ENCODE measurements around the gene B9D1.
A peak's percentile ranks its signal among the peaks of the same experiment; 100 is the strongest.

Gene B9D1

DNA sequence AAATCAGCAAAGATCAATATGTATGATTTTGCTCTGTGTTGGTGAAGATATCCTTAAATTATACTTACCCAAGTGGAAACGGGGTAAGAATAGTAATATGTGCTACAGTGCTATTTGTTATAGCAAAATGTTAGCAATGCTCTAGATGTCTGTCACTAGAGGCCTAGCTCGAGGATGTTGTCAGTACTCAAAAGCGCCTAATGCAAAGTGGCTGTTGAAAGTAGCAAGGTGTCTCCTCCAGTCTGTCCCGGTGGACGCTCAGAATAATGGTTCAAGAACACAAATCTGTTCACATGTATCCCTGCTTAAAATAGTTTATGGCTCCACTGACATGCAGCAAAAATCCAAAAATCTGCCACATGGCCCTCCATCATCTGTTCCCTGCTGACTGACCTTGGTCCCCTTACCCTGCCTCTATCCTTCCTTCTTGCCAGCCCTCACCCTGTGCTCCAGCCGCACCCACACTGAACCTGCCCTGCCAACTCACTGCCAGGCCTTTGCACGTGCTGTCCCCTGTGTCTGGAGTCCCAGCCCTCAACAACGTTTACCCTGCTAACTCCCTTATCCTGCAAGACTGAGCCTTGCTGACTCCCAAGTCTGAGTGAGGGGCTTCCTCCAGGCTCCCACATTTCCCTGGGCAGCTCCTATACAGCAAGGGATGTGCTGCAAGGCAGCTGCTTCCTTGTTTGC, 38.9 kb upstream of the B9D1 start:
- Mint-ChIP-seq H3K4me1 (ENCODE audit: low read depth in 2 of 2) (no peaks in the 10 kb centered on the region), H3K27me3 (no peaks in the 10 kb centered on the region), H3K27ac (no peak overlapping the region), H3K4me3 (no peak overlapping the region), H3K36me3 (ENCODE audit: insufficient read depth) (no peaks in the 10 kb centered on the region), H3K9me3 (no peaks in the 10 kb centered on the region)
- ATAC-seq (replicated peaks), result no peak
- DNase-seq, result no peak

DNA sequence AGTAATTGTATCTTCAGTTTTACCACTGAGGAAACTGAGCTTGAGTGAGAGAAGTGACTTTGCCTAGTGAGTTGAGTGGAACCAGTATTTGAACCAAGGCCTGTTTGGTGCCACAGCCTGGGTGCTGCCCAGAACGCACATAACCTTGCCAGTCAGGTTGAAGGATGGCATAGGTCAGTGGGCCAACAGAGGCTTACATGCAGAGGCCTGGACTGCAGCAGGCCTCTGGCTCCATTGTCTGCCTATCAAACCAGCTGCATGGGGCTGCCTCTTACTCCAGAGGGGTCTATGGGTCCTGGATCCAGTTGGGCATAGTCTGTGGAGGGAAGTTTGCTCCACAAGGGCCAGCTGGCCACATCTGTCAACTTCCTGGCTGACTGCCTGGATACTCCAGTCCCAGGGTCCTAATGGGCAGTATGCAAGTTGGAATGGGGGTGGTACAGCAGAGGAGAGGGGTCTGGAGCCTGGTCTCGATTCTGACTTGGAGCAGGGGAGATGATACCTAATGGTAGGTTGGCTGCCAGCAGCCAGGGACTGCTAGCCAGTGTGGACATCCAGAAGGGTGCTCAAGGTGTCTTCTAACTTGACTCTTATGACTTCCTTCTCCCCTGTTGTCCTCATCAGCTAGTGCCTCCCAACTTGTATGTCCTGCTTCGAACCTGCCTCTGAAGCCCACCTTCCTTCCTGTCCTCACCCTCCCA, 37.4 kb upstream of the B9D1 start:
- no peaks in the 10 kb centered on the region for H3K4me1 Mint-ChIP-seq (ENCODE audit: low read depth in 2 of 2)
- H3K36me3 Mint-ChIP-seq (ENCODE audit: insufficient read depth), result no peaks in the 10 kb centered on the region
- no peaks in the 10 kb centered on the region for H3K9me3 Mint-ChIP-seq
- no peak overlapping the region for H3K4me3 Mint-ChIP-seq
- H3K27me3 Mint-ChIP-seq, result no peaks in the 10 kb centered on the region
- no peak for DNase-seq
- ATAC-seq (replicated peaks), result no peak
- H3K27ac Mint-ChIP-seq, result no peak overlapping the region

DNA sequence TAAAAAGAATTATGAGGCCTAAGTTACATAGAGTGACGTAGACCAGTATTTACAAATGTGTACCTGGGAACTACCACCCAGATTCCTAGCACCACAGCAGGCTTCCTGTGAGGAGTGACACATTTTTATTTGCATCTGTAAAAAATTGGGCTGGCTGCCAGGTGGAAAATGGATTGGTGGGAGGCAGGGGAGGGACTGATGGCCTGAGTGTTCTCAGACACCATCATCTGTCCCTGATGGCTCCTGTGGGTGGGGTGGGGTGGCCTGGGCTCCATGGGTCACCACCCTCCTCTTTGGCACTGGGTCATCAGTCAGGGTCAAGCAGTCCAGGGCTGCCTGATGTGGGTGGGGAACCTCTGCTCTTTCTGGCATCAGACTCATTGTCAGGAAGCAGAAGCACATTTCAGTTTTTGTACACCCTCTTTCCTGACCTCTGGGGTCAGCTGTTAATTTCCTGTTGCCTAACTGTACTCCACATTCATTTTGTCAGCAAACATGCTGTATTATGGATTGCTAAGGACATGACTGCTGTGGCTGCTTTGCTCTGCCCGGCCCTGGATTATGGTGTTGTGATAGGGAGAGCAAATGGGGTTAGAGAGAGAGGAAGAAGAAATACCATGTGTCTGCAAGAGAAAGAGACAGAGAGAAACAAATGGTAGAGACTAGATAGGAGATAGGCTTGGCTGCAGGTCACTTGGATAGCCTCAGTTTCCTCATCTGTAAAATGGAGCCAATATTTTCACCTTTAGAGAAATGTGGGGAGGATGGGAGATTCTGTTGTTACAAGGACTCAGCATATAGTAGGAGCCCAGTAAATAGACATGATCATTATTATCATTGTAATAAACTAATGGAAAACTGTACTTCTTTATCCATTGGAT, 36.0 kb upstream of the B9D1 start:
- no peak overlapping the region for H3K27ac Mint-ChIP-seq
- no peaks in the 10 kb centered on the region for H3K4me1 Mint-ChIP-seq (ENCODE audit: low read depth in 2 of 2)
- no peak overlapping the region for H3K4me3 Mint-ChIP-seq
- no peaks in the 10 kb centered on the region for H3K27me3 Mint-ChIP-seq
- no peaks in the 10 kb centered on the region for H3K9me3 Mint-ChIP-seq
- no peaks in the 10 kb centered on the region for H3K36me3 Mint-ChIP-seq (ENCODE audit: insufficient read depth)
- no peak for ATAC-seq (replicated peaks)
- no peak for DNase-seq

DNA sequence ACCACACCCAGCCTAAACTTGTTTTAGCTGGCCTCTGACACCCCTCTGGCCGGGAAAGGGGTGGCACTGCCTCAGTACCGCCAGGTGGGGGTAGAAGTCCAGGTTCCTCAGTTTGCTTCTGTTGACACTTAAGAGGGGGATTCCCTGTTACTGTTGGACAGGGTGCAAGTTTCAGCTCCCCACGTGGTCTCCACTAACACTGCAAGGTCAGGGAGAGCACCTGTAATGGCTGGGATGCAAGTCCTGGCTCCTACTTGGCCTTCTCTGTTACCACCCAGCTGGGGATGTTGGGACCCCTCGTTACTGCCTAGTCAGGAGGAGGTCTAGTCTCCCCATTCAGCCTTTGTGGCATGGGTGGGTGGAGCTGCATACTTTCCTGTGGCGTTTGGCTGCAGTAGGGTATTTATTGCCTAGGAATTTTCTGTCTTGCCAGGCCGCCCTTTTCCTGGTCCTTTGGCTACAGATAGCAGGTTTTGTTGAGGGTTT, 35.1 kb upstream of the B9D1 start:
- Mint-ChIP-seq H3K4me1 (ENCODE audit: low read depth in 2 of 2) (no peaks in the 10 kb centered on the region), H3K27me3 (no peaks in the 10 kb centered on the region), H3K27ac (no peak overlapping the region), H3K4me3 (no peak overlapping the region), H3K36me3 (ENCODE audit: insufficient read depth) (no peaks in the 10 kb centered on the region), H3K9me3 (no peaks in the 10 kb centered on the region)
- no peak for DNase-seq
- ATAC-seq (replicated peaks), result no peak

DNA sequence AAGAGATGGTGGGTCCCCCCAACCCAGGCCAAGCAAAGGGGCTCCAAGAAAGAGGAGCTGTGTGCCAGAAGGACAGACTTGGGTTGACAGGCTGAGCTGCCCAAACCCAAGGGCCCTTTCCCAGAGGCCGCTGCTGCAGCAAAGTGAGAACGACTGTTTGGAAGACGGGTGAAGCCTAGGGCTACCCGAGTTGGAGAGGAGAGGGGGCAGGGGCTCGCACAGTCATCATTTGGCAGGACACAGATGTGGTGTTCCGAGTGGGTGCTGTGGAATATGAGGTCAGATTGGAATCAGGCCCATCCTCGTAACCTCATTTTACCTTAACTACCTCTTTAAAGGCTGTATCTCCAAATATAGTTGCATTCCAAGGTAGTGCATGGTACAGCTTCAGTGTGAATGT, 29.8 kb upstream of the B9D1 start:
- H3K4me1 Mint-ChIP-seq (ENCODE audit: low read depth in 2 of 2), result peaks cover 3 to 4% of the 10 kb centered on the region in 2 donors
- no peaks in the 10 kb centered on the region for H3K9me3 Mint-ChIP-seq
- no peaks in the 10 kb centered on the region for H3K27me3 Mint-ChIP-seq
- no peak for ATAC-seq (replicated peaks)
- no peaks in the 10 kb centered on the region for H3K36me3 Mint-ChIP-seq (ENCODE audit: insufficient read depth)
- H3K4me3 Mint-ChIP-seq, result no peak overlapping the region
- H3K27ac Mint-ChIP-seq, result no peak overlapping the region
- DNase-seq, result no peak

DNA sequence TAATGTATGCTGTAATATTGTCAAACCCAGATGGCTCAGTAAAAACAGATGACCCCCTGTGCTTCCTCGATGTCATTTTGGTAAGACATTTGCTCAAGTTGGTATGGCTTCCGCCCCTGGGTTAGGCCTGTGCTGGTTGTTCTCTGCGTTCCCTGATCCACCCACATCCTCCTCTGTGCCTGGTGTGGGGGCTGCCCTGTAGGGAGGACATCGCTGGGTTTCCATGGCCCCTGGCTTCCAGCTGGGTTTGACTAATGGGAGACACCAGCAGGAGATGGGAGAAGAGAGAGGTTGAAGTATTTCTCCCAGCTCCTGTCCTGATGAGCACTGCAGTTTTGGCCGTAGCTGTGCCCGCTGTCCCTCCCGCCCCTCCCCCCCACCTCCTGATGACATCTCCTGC, 28.9 kb upstream of the B9D1 start:
- ATAC-seq (replicated peaks), result no peak
- Mint-ChIP-seq H3K27ac (no peak overlapping the region), H3K4me3 (no peak overlapping the region), H3K36me3 (ENCODE audit: insufficient read depth) (no peaks in the 10 kb centered on the region), H3K9me3 (no peaks in the 10 kb centered on the region), H3K4me1 (ENCODE audit: low read depth in 2 of 2) (peaks cover 4% of the 10 kb centered on the region in 2 donors), H3K27me3 (no peaks in the 10 kb centered on the region)
- DNase-seq, result no peak

DNA sequence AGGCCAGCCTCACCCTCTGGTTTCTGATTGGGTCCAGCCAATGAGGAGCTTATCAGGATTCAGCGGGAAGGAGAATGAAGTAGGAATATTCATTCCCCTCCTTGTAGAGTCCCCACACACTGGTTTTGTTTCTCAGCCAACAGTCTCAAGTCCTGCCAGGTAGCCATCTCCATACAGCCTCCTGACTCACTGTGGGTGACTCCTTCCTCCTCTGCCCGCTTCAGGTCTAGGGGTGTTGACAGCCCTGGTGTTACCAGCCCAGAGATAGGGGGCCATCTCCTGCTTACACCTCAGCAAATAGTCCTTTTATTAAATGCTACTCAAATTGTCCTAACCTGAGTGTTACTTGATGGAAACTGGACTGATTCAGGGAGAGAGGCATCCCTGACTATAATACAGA, 28.4 kb upstream of the B9D1 start:
- DNase-seq, result no peak
- Mint-ChIP-seq H3K36me3 (ENCODE audit: insufficient read depth) (no peaks in the 10 kb centered on the region), H3K4me3 (no peak overlapping the region), H3K27ac (no peak overlapping the region), H3K4me1 (ENCODE audit: low read depth in 2 of 2) (peaks cover 4 to 5% of the 10 kb centered on the region in 2 donors), H3K27me3 (no peaks in the 10 kb centered on the region), H3K9me3 (no peaks in the 10 kb centered on the region)
- ATAC-seq (replicated peaks), result no peak

DNA sequence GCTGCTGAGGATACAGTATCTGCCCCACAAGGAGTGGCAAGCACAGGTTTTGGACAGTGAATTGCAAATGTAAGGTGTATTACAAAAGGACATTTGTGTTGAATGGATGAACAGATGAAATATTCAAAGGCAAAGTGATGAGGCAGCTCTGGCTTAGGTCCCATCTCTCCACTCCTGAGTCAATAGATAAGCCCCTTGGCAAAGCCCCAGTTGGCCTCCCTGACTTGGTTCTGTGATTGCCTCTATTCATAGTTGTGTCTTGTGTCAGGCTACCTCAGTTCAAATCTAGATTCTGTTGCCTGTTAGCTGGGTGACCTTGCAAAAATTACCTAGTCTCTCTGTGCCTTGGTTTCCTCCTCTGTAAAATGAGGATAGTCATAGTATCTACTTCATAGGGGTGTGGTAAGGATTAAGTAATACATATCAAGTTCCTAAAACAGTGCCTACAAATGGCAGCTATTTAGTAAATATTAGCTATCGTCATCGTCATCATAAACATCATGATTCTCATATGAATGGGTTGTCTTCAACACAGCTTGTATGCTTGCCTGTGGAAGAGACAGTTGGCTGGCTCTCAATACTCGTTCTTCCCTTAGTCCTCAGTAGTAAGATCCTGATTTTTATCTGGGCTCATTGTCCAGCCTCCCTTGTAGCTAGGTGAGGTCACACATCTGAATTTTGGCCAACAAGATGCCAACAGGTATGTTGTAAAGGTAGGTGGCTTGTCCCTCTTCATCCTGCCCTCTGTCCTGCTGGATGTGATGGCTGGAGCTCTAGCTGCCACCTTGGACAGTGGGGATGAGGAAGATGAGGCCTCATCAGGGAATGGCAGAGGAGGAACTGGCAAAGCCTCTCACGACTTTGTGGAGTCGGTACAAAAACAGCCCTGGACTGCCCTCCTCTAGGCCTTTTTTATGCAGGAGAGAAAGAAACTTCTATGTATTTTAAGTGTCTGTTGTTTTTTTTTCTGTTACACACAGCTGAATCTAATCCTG, 26.6 kb upstream of the B9D1 start:
- ATAC-seq (replicated peaks) (no peak), DNase-seq (no peak)
- peaks cover 3% of the 10 kb centered on the region for H3K36me3 Mint-ChIP-seq (ENCODE audit: insufficient read depth)
- peak overlapping the region; percentile 31 to 66 for H3K27ac Mint-ChIP-seq
- no peaks in the 10 kb centered on the region for H3K27me3 Mint-ChIP-seq
- H3K4me3 Mint-ChIP-seq, result no peak overlapping the region
- H3K9me3 Mint-ChIP-seq, result no peaks in the 10 kb centered on the region
- H3K4me1 Mint-ChIP-seq (ENCODE audit: low read depth in 2 of 2), result peaks cover 11 to 12% of the 10 kb centered on the region in 2 donors

DNA sequence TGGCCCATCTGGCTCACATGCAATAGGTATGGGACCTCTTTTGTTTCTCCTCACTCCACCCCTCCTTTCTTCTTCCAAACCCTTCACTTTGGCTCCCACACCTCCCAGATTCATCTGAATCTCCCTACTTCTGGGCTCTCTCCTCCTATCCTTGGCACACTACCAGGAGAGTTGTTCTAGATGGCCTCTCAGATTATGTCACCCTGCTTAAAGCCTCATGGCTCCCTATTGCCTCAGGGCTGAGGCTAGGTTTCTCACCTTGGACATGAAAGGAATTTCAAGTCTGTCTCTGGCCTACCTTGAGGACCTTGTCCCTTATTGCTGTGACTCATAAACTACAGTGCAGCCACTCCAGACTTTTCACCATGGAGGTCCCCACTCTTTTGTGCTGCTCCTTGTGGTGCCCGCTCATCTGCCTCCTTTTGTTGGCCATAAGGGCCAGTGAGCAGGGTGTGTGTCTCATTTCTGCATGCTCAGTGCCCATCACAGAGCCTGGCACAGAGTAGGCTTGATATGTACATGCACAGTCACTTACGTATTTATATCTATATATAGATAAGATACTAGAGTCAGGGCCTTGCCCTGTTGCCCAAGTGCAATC, 25.5 kb upstream of the B9D1 start:
- Mint-ChIP-seq H3K27me3 (no peaks in the 10 kb centered on the region), H3K4me1 (ENCODE audit: low read depth in 2 of 2) (peaks cover 12 to 16% of the 10 kb centered on the region in 2 donors), H3K27ac (peak overlapping the region; percentile 69 to 75), H3K9me3 (no peaks in the 10 kb centered on the region), H3K36me3 (ENCODE audit: insufficient read depth) (peaks cover 6% of the 10 kb centered on the region), H3K4me3 (no peak overlapping the region)
- no peak for ATAC-seq (replicated peaks)
- DNase-seq, result no peak

DNA sequence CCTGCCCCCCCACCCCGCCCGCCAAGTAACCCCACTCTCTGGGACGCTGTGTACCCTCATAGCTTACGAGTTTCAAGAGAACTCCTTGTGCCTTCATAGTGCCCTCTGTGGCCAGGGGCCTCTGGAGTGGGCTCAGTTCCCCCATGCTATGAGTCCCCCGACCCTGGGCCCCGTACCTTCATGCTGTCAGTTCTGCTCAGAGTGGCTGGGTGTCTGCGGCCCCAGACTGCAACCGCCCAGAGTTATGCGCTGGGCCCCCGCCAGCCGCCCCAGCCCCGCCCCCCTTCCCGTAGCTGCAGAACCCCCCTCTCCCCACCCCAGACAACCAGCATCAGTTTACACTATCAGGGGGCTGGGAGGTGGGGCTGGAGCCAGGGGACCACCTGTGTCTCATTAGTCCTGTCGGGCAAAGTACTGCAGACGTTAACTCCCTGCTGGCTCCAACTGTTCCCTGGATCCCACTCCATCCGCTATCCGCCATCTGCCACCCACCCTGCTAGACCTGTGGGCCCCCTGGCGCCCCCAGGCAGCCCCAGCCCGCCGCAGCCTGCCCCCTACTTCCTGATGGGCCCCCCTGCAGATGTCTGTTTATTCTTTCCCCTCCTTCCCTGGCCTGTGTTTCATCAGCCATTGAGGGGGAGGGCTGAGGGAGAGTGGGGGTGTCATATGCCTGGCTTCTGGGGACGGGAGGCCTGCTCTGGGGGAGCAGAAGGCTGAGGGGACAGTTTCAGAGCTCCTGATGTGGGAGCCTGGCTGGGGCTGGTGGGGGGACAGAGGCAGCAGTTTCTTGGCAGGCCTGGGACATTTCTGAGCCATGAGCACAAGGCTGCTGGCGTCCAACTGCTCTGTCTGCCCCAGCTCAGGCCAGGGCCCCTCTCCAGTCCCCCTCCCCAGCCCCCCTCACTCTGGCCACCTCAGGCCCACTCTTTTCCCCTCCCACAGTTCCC, 24.7 kb upstream of the B9D1 start, which contains the start of gene MFAP4:
TSS of gene MFAP4 (minus strand) at position 217 of the 947 bp plus-strand sequence. CDS start at position 182, 35 bp downstream.
- DNase-seq, result no peak
- no peak for ATAC-seq (replicated peaks)
- Mint-ChIP-seq H3K9me3 (no peaks in the 10 kb centered on the region), H3K4me1 (ENCODE audit: low read depth in 2 of 2) (peaks cover 12 to 18% of the 10 kb centered on the region in 2 donors), H3K4me3 (no peak within 1 kb of the TSS), H3K36me3 (ENCODE audit: insufficient read depth) (peaks cover 7% of the 10 kb centered on the region), H3K27ac (peak within 1 kb of the TSS; percentile 69 to 75), H3K27me3 (no peaks in the 10 kb centered on the region)

DNA sequence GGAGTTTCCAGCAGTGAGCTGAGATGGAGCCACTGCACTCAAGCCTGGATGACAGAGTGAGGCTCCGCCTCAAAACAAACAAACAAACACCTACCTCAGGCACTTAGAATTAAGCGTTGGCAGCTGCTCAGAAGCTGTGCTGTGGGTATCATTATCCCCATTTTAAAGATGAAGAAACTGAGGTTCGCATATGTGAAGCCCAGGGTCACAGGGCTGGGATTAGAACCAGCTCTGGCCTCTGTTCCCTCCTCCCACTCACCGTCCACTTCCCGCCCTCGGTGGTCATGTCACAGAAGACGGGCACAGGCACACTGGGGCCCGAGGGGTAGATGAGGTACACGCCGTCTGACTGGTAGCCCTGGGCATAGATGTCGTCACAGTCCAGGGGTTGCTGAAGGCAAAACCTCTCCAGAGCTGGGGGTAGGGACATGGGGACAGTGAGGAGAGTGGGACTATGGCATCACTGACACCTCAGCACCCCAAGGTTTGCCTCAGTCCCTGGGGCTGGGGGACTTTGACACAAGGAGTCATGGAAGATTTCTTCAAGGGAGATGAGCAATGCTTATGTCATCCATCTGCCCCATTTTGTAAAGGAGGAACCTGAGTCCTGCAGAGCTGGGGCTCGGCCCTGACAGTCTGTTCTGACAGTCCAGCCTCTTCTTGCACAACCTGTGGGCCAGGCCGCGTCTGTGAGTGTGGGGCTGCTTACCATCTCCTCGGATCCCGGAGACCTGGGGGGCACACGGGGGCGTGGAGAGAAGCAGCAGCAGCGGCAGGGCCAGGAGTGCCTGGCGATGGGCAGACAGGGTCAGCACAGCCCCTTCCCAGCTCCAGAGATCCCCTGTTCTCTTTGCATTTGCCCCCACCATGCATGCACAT, 23.8 kb upstream of the B9D1 start:
- Mint-ChIP-seq H3K27me3 (no peaks in the 10 kb centered on the region), H3K4me3 (no peak overlapping the region), H3K27ac (peak overlapping the region in 1 of 2 donors; percentile 32), H3K9me3 (no peaks in the 10 kb centered on the region), H3K36me3 (ENCODE audit: insufficient read depth) (peaks cover 11% of the 10 kb centered on the region), H3K4me1 (ENCODE audit: low read depth in 2 of 2) (peaks cover 12 to 18% of the 10 kb centered on the region in 2 donors)
- no peak for DNase-seq
- no peak for ATAC-seq (replicated peaks)

Data from effector memory CD8-positive, alpha-beta T cell (primary cell).